ENCODE results near the gene MED17. TPM values are rescaled to one million over a fixed set of nuclear protein-coding genes. Genes with fewer than 3 reads are reported as not detected.

Gene MED17
- total and polyA plus RNA-seq, 2 of the 13 experiments (the other 11 are each of a cell fraction or from before 2014, with no cell fraction given), result 23.1 to 37.0 TPM

DNA sequence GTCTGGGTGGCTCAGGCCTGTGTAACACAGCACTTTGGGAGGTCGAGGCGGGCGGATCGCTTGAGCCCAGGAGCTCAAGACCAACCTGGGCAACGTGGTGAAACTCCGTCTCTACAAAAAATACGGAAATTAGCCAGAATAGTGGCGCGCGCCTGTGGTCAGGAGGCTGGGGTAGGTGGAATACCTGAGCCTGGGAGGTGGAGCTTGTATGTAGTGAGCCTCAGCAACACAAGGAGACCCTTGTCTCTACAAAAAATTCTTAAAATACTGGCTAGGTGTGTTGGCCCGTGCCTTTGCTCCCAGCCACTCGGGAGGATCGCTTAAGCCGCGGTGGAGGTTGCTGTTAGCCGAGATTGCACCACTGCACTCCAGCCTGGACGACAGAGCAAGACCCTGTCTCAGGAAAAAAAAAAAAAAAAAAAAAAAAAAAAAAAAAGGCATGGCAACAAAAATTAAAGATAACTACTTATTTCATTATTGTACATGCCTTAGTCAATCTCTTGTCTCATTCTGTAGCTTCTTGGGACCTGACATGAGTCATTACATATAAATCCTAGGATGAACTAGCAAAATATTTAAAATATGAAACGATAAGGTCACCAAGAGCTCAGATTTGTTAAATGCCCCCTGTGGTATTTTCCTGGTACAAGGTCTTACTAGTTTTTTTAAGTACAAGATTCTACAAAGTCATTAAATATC, 43.9 kb upstream of the MED17 start:
- H3K9me3 ChIP-seq (ENCODE audit: low read length), result no peaks in the 10 kb centered on the region
- peaks cover 0 to 2% of the 10 kb centered on the region in 2 experiments; a peak in 2 of 5 replicates for H3K27me3 ChIP-seq (ENCODE audit: control insufficient read depth in 1 of 2, insufficient read depth in 2 of 2, low read length in 2 of 2)
- intact Hi-C loops (cut with micrococcal nuclease; ENCODE audit: unreplicated experiment), result no loop called here
- no peak for FAIRE-seq
- peak overlapping the region; percentile 100 for H3K27ac ChIP-seq (ENCODE audit: extremely low read length, insufficient read depth, low read length)
- no peak overlapping the region for H2AFZ ChIP-seq (ENCODE audit: low read length)
- H3K4me1 ChIP-seq (ENCODE audit: insufficient read depth, low read length), result peaks cover 61% of the 10 kb centered on the region
- no TSS peak for BruUV-seq (replicated peaks)
- peaks cover 49% of the 10 kb centered on the region for H4K20me1 ChIP-seq (ENCODE audit: insufficient read depth, low read length)
- H3K4me3 ChIP-seq (replicated peaks in 1 of 3; ENCODE audit: insufficient read depth in 1 of 3, low read depth in 2 of 3, low read length in 3 of 3), result peak overlapping the region; percentile 79 to 90 (median 85)
- POLR2A ChIA-PET, result interaction anchor here (0.7 to 5.4 kb wide), 14 partner anchors 9 to 253 kb away, joined by 3 to 114 read pairs (median 6); partner anchors contain the start of genes CEP295 and MED17
- peaks cover 9 to 39% of the 10 kb centered on the region in 2 experiments; a peak in 4 of 5 replicates for H3K36me3 ChIP-seq (replicated peaks in 1 of 2; ENCODE audit: control insufficient read depth in 1 of 2, insufficient read depth in 2 of 2, low read length in 2 of 2)
- peak; percentile 11 for ATAC-seq
- WGBS (ENCODE audit: low lambda C conversion rate), result under 1% methylated on average over 18 of the region's 18 CpGs
- H3K4me2 ChIP-seq (ENCODE audit: low read depth, low read length), result peak overlapping the region; percentile 93
- CTCF ChIA-PET (ENCODE audit: low intra/inter-chr PET ratio, low total read pairs), result no interaction called here
- in situ Hi-C loops (cut with HindIII; ENCODE audit: extremely low pct_ligation_motif_present, low pct_unique_long_range_greater_than_20kb), result loop anchor here (5.0 kb wide), 1 partner anchor 42 kb away; the partner anchor contains the start of gene MED17
- DNase-seq (ENCODE audit: low spot score), result peak; percentile 75
- peaks cover 92% of the 10 kb centered on the region for H3K79me2 ChIP-seq (ENCODE audit: insufficient read depth, low read length)
- H3K9ac ChIP-seq (ENCODE audit: insufficient read depth, low read depth, low read length), result peak overlapping the region; percentile 100
- no peak for TF ChIP-seq HOXA3 (CRISPR knock-in tag; IDR thresholded peaks at IDR 0.05)
- no peak for TF ChIP-seq ZSCAN12 (CRISPR knock-in tag; IDR thresholded peaks at IDR 0.05)
- no peak for TF ChIP-seq STAG1 (CRISPR knock-in tag; IDR thresholded peaks at IDR 0.05)
- no peak for TF ChIP-seq ZBTB21 (CRISPR knock-in tag; IDR thresholded peaks at IDR 0.05)
- TF ChIP-seq MEIS1 (CRISPR knock-in tag; IDR thresholded peaks at IDR 0.05; ENCODE audit: borderline replicate concordance), result no peak
- no peak for TF ChIP-seq MAFF (IDR thresholded peaks at IDR 0.05; ENCODE audit: low read depth, low read length)
- TF ChIP-seq, protein P1, sequence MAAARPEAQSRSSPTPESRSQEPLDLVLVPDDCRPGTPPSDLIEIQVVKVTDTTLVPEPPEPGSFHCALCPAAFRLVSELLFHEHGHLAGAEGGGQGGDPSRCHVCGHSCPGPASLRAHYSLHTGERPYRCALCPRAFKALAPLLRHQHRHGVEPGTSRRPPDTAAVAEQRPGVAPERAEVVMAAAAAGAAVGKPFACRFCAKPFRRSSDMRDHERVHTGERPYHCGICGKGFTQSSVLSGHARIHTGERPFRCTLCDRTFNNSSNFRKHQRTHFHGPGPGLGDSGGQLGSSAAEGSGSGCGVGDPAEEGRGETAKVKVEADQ (CRISPR knock-in tag; IDR thresholded peaks at IDR 0.05; ENCODE audit: borderline replicate concordance), result no peak
- no peak for TF ChIP-seq HOXA7 (CRISPR knock-in tag; IDR thresholded peaks at IDR 0.05)
- peak; percentile 50 for TF ChIP-seq ZEB1 (IDR thresholded peaks at IDR 0.05; ENCODE audit: insufficient replicate concordance, low read depth)
- no peak for TF ChIP-seq GLI4 (CRISPR knock-in tag; IDR thresholded peaks at IDR 0.05; ENCODE audit: borderline replicate concordance)
- no peak for TF ChIP-seq KMT2A (CRISPR knock-in tag; IDR thresholded peaks at IDR 0.05)
- TF ChIP-seq ZNF776 (CRISPR knock-in tag; IDR thresholded peaks at IDR 0.05), result no peak
- no peak for TF ChIP-seq TOPORS (CRISPR knock-in tag; IDR thresholded peaks at IDR 0.05)
- TF ChIP-seq POLR2A (IDR thresholded peaks at IDR 0.05; ENCODE audit: insufficient read depth in 1 of 2, low read depth in 2 of 2, low read length in 2 of 2), result peak in 1 of 2 experiments; percentile 74; a peak in 2 of 4 replicates
- TF ChIP-seq, protein P2, sequence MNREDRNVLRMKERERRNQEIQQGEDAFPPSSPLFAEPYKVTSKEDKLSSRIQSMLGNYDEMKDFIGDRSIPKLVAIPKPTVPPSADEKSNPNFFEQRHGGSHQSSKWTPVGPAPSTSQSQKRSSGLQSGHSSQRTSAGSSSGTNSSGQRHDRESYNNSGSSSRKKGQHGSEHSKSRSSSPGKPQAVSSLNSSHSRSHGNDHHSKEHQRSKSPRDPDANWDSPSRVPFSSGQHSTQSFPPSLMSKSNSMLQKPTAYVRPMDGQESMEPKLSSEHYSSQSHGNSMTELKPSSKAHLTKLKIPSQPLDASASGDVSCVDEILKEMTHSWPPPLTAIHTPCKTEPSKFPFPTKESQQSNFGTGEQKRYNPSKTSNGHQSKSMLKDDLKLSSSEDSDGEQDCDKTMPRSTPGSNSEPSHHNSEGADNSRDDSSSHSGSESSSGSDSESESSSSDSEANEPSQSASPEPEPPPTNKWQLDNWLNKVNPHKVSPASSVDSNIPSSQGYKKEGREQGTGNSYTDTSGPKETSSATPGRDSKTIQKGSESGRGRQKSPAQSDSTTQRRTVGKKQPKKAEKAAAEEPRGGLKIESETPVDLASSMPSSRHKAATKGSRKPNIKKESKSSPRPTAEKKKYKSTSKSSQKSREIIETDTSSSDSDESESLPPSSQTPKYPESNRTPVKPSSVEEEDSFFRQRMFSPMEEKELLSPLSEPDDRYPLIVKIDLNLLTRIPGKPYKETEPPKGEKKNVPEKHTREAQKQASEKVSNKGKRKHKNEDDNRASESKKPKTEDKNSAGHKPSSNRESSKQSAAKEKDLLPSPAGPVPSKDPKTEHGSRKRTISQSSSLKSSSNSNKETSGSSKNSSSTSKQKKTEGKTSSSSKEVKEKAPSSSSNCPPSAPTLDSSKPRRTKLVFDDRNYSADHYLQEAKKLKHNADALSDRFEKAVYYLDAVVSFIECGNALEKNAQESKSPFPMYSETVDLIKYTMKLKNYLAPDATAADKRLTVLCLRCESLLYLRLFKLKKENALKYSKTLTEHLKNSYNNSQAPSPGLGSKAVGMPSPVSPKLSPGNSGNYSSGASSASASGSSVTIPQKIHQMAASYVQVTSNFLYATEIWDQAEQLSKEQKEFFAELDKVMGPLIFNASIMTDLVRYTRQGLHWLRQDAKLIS (CRISPR knock-in tag; IDR thresholded peaks at IDR 0.05), result 0 out of 2 replicates have a peak, but pooled peaks have one; percentile 62
- TF ChIP-seq, protein P3, sequence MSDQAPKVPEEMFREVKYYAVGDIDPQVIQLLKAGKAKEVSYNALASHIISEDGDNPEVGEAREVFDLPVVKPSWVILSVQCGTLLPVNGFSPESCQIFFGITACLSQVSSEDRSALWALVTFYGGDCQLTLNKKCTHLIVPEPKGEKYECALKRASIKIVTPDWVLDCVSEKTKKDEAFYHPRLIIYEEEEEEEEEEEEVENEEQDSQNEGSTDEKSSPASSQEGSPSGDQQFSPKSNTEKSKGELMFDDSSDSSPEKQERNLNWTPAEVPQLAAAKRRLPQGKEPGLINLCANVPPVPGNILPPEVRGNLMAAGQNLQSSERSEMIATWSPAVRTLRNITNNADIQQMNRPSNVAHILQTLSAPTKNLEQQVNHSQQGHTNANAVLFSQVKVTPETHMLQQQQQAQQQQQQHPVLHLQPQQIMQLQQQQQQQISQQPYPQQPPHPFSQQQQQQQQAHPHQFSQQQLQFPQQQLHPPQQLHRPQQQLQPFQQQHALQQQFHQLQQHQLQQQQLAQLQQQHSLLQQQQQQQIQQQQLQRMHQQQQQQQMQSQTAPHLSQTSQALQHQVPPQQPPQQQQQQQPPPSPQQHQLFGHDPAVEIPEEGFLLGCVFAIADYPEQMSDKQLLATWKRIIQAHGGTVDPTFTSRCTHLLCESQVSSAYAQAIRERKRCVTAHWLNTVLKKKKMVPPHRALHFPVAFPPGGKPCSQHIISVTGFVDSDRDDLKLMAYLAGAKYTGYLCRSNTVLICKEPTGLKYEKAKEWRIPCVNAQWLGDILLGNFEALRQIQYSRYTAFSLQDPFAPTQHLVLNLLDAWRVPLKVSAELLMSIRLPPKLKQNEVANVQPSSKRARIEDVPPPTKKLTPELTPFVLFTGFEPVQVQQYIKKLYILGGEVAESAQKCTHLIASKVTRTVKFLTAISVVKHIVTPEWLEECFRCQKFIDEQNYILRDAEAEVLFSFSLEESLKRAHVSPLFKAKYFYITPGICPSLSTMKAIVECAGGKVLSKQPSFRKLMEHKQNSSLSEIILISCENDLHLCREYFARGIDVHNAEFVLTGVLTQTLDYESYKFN (CRISPR knock-in tag; conservative IDR thresholded peaks at IDR 0.05), result no peak
- TF ChIP-seq ZNF230 (CRISPR knock-in tag; IDR thresholded peaks at IDR 0.05), result no peak

Measured in HepG2 (cell line).